ENCODE measurements around the gene IKBKG. TPM values are rescaled to one million over a fixed set of nuclear protein-coding genes. Genes with fewer than 3 reads are reported as not detected.

IKBKG gene
- total and polyA plus RNA-seq, 2 of the 13 experiments (the other 11 are each of a cell fraction or from before 2014, with no cell fraction given) = 30.6 to 44.3 TPM

GRCh38 chrX:154508384-154508745, 39.1 kb upstream of the IKBKG start:
- in situ Hi-C loops (cut with HindIII; ENCODE audit: extremely low pct_ligation_motif_present, low pct_unique_long_range_greater_than_20kb) = no loop called here

More at GRCh38 chrX:154508384-154508745, 39.1 kb upstream of the IKBKG start:
- intact Hi-C loops (cut with micrococcal nuclease; ENCODE audit: unreplicated experiment) = no loop called here
- 100% methylated on average over 2 of the region's 13 CpGs for WGBS (ENCODE audit: low lambda C conversion rate)
- no peaks in the 10 kb centered on the region for H3K27me3 ChIP-seq (ENCODE audit: control insufficient read depth in 1 of 2, insufficient read depth in 2 of 2, low read length in 2 of 2)
- no peak overlapping the region for H2AFZ ChIP-seq (ENCODE audit: low read length)
- TF ChIP-seq SMC3 (IDR thresholded peaks at IDR 0.05; ENCODE audit: low read length) (no peak), PBX2 (CRISPR knock-in tag; IDR thresholded peaks at IDR 0.05) (no peak), POLR2AphosphoS2 (IDR thresholded peaks at IDR 0.05; ENCODE audit: low read depth, low read length) (no peak), HDAC6 (IDR thresholded peaks at IDR 0.05; ENCODE audit: low read depth, low read length) (no peak), ZIK1 (CRISPR knock-in tag; IDR thresholded peaks at IDR 0.05; ENCODE audit: borderline replicate concordance, low read depth) (no peak), ATAD3A (CRISPR knock-in tag; IDR thresholded peaks at IDR 0.05) (no peak), SIX4 (CRISPR knock-in tag; IDR thresholded peaks at IDR 0.05) (no peak), ZFP82 (CRISPR knock-in tag; IDR thresholded peaks at IDR 0.05; ENCODE audit: borderline replicate concordance) (no peak), NCOA5 (CRISPR knock-in tag; IDR thresholded peaks at IDR 0.05) (no peak), MTERF4 (CRISPR knock-in tag; IDR thresholded peaks at IDR 0.05) (no peak), KMT2A (CRISPR knock-in tag; IDR thresholded peaks at IDR 0.05) (no peak), MAFG (CRISPR knock-in tag; IDR thresholded peaks at IDR 0.05) (no peak), ERF (CRISPR knock-in tag; IDR thresholded peaks at IDR 0.05) (no peak), KLF9 (CRISPR knock-in tag; IDR thresholded peaks at IDR 0.05; ENCODE audit: low read depth) (no peak), NFYC (CRISPR knock-in tag; IDR thresholded peaks at IDR 0.05) (no peak), ZNF354B (CRISPR knock-in tag; IDR thresholded peaks at IDR 0.05) (no peak), ZBTB20 (CRISPR knock-in tag; IDR thresholded peaks at IDR 0.05; ENCODE audit: borderline replicate concordance, low read depth) (no peak), ZNF331 (CRISPR knock-in tag; IDR thresholded peaks at IDR 0.05) (no peak)
- H3K36me3 ChIP-seq (replicated peaks in 1 of 2; ENCODE audit: control insufficient read depth in 1 of 2, insufficient read depth in 2 of 2, low read length in 2 of 2) = no peaks in the 10 kb centered on the region
- H3K27ac ChIP-seq (ENCODE audit: extremely low read length, insufficient read depth, low read length) = no peak overlapping the region
- FAIRE-seq (no peak), DNase-seq (ENCODE audit: low spot score) (no peak), ATAC-seq (no peak)
- H3K9ac ChIP-seq (ENCODE audit: insufficient read depth, low read depth, low read length) = no peak overlapping the region
- BruUV-seq (replicated peaks) = no TSS peak
- POLR2A ChIA-PET = no interaction called here
- H3K79me2 ChIP-seq (ENCODE audit: insufficient read depth, low read length) = no peaks in the 10 kb centered on the region
- H3K4me3 ChIP-seq (replicated peaks in 1 of 3; ENCODE audit: insufficient read depth in 1 of 3, low read depth in 2 of 3, low read length in 3 of 3) = no peak overlapping the region
- no peak overlapping the region for H3K4me2 ChIP-seq (ENCODE audit: low read depth, low read length)
- CTCF ChIA-PET (ENCODE audit: low intra/inter-chr PET ratio, low total read pairs) = no interaction called here
- no peaks in the 10 kb centered on the region for H4K20me1 ChIP-seq (ENCODE audit: insufficient read depth, low read length)
- H3K4me1 ChIP-seq (ENCODE audit: insufficient read depth, low read length) = no peaks in the 10 kb centered on the region
- H3K9me3 ChIP-seq (ENCODE audit: low read length) = no peaks in the 10 kb centered on the region
